Spleen (tissue), 7 donors: Measurements from ENCODE around the gene DPF3.

Experiments used
- POLR2AphosphoS5 ChIP-seq, 3 donors: sonication (generic); formaldehyde crosslinking; IDR thresholded peaks; one replicate each; pipeline ENCODE4 v1.5.1; 2017; ENCODE audit warnings: antibody characterized with exemption in 3 of 3
- TF ChIP-seq, protein P1 (sequence below), 11 experiments: fragments of 200-600 bp in 7 of 11; fragments of 450-650 bp in 4 of 11; sonication (generic) in 4 of 11; IDR thresholded peaks in 8 of 11; conservative IDR thresholded peaks in 3 of 11; 1 replicate in 7 of 11; 2 replicates in 4 of 11; pipeline versions ENCODE4 v1.4.0 to v1.8.0; 2016 to 2021; ENCODE audit warnings: antibody characterized with exemption in 11 of 11, inconsistent platforms in 4 of 11, mild to moderate bottlenecking in 1 of 11
- donor health status: DM: no; HTN: no; CAD: no; lungs with moderate emphysema.
- donor health status: DM: no; HTN: no; CAD: no.
- donor health status: DM: no; HTN: no; CAD: no.

DNA sequence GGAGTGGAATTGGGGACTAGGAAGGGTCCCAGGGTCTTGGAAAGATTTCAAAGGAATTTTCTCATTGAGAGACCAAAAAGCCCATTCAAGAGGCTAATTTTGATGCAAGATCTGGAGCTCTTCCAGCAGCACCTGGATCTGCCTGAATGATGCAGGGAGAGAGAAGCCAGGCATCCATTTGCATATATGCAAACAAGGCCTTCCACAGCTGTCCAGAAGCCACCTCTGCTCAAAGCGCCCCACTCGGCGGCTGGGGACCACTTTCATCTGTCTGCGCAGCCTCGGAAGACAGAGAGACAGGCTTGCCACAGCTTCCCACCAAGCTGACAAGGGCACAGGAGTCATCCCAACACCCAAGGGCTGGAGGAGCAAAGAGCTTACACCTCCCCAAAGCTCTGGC is 295.6 kb downstream of the DPF3 start:
- TF ChIP-seq, protein P1, sequence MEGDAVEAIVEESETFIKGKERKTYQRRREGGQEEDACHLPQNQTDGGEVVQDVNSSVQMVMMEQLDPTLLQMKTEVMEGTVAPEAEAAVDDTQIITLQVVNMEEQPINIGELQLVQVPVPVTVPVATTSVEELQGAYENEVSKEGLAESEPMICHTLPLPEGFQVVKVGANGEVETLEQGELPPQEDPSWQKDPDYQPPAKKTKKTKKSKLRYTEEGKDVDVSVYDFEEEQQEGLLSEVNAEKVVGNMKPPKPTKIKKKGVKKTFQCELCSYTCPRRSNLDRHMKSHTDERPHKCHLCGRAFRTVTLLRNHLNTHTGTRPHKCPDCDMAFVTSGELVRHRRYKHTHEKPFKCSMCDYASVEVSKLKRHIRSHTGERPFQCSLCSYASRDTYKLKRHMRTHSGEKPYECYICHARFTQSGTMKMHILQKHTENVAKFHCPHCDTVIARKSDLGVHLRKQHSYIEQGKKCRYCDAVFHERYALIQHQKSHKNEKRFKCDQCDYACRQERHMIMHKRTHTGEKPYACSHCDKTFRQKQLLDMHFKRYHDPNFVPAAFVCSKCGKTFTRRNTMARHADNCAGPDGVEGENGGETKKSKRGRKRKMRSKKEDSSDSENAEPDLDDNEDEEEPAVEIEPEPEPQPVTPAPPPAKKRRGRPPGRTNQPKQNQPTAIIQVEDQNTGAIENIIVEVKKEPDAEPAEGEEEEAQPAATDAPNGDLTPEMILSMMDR (IDR thresholded peaks at IDR 0.05 in 8 of 11, conservative IDR thresholded peaks at IDR 0.05 in 3 of 11), result no peak
- no peak for TF ChIP-seq POLR2AphosphoS5 (IDR thresholded peaks at IDR 0.05)
